ENCODE results near the gene GRK6. TPM values are rescaled to one million over a fixed set of nuclear protein-coding genes. Genes with fewer than 3 reads are reported as not detected.

Gene GRK6
- total RNA-seq, 1 experiment from 2014 or later, result 87.7 TPM

- DNase-seq (ENCODE audit: low spot score), result no peak
Measured at GRCh38 chr5:177439518-177440053, 13.1 kb downstream of the GRK6 start.

GRCh38 chr5:177440211-177440989 is 13.9 kb downstream of the GRK6 start:
- DNase-seq (ENCODE audit: low spot score), result no peak

- DNase-seq (ENCODE audit: low spot score), result no peak
Measured at GRCh38 chr5:177440990-177441780, 14.7 kb downstream of the GRK6 start.

DNA sequence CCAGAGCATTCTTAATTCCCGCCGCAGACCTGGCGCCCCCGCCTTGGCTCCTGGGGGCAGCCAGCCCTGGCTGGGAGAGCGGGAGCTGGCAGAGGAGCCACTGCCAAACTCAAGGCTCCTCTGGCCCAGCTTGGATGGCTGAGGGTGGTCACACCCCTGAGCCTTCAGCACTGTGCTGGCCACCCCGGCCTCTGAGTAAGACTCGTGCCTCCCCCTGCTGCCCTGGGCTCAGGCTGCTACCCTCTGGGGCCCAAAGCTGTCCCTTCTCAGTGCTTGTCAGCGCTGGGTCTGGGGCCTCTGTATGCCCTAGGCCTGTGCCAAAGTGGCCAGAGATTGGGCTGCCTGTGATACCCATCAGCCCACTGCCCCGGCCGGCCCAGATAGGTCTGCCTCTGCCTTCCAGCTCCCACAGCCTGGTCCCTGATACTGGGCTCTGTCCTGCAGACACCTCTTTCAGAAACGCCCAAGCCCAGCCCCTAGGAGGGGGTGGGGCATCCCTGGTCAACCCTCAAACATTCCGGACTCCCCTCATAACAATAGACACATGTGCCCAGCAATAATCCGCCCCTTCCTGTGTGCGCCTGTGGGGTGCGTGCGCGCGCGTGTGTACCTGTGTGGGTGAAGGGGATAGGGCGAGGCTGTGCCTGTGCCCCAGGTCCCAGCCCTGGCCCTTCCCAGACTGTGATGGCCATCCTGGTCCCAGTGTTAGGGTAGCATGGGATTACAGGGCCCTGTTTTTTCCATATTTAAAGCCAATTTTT is 15.8 kb downstream of the GRK6 start:
- no peak for DNase-seq (ENCODE audit: low spot score)

GRCh38 chr5:177443144-177443983 is 16.9 kb downstream of the GRK6 start:
- no peak for DNase-seq (ENCODE audit: low spot score)

- DNase-seq (ENCODE audit: low spot score), result no peak
Measured at GRCh38 chr5:177444106-177445051, 17.9 kb downstream of the GRK6 start.

GRCh38 chr5:177445052-177445916 is 18.8 kb downstream of the GRK6 start:
- DNase-seq (ENCODE audit: low spot score), result no peak

GRCh38 chr5:177445917-177446199 is 19.4 kb downstream of the GRK6 start:
- no peak for DNase-seq (ENCODE audit: low spot score)

- DNase-seq (ENCODE audit: low spot score), result peak; percentile 81
Measured at GRCh38 chr5:177446200-177447065, 20.0 kb downstream of the GRK6 start, which contains the start of gene PRR7. TSS of gene PRR7 (plus strand) at chr5:177446814. CDS start at chr5:177455068, 8,254 bp downstream.

- peak; percentile 79 for DNase-seq (ENCODE audit: low spot score)
Measured at GRCh38 chr5:177447066-177447610, 20.7 kb downstream of the GRK6 start.

DNA sequence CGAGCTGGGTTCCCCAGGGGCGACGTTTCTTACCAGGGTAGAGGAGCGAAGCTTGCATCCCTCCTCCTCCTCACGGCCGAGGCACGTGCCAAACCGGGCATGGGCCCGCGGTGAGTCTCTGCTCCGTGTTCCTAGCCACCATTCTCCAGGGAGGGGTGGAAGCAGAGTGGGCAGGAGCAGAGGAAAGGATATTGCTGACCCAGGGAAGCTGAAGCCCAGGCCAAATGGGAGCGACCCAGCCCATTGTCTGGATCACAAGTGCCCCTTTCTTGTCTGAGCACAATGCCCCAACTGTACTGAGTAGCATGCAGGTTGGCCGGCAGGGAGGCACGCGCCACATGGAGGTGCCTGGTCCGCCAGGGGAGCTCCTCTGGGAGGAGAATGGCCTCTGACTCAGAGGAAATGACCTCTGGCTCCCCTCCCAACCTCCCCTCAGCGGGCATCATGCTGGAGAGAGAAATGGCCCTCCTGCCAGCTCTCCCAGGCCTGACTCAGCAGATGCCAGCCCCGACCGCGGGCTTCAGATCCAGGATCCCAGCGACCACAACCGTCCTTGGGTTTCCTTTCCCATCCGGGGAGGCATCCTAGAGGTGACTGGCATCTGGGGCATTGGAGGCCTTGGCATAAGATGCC is 21.3 kb downstream of the GRK6 start:
- peak; percentile 82 for DNase-seq (ENCODE audit: low spot score)

GRCh38 chr5:177448244-177448950 is 21.9 kb downstream of the GRK6 start:
- no peak for DNase-seq (ENCODE audit: low spot score)

GRCh38 chr5:177449140-177450061 is 22.9 kb downstream of the GRK6 start:
- no peak for DNase-seq (ENCODE audit: low spot score)

- DNase-seq (ENCODE audit: low spot score), result no peak
Measured at GRCh38 chr5:177450667-177451424, 24.4 kb downstream of the GRK6 start.

Data from HT-29 (cell line).